GM12801 (cell line): ENCODE results near the gene BHMT2.

ENCODE experiments used
- TF ChIP-seq, protein P1 (sequence below): IDR thresholded peaks from one replicate; pipeline ENCODE4 v1.5.1; 2011; ENCODE audit warnings: control low read depth; ENCODE audit not compliant: insufficient read length; ENCODE audit errors: extremely low read depth

Gene BHMT2

DNA sequence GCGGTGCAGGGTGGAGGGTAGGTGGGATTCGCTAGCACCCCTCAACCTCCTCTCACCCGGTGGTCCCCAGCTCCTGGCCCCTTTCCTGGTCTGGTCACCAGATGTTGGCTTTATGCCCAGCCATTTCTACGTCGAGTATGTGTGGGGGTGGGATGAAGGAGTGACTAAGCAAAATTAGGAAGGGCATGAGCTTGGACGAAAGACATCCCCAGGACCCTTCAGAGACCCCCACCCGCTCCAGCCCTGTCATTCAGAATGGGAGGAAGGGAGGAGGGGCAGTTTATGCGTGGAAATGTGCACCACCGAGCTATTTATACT is 742 bp downstream of the BHMT2 start:
- TF ChIP-seq, protein P1, sequence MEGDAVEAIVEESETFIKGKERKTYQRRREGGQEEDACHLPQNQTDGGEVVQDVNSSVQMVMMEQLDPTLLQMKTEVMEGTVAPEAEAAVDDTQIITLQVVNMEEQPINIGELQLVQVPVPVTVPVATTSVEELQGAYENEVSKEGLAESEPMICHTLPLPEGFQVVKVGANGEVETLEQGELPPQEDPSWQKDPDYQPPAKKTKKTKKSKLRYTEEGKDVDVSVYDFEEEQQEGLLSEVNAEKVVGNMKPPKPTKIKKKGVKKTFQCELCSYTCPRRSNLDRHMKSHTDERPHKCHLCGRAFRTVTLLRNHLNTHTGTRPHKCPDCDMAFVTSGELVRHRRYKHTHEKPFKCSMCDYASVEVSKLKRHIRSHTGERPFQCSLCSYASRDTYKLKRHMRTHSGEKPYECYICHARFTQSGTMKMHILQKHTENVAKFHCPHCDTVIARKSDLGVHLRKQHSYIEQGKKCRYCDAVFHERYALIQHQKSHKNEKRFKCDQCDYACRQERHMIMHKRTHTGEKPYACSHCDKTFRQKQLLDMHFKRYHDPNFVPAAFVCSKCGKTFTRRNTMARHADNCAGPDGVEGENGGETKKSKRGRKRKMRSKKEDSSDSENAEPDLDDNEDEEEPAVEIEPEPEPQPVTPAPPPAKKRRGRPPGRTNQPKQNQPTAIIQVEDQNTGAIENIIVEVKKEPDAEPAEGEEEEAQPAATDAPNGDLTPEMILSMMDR: no peak

DNA sequence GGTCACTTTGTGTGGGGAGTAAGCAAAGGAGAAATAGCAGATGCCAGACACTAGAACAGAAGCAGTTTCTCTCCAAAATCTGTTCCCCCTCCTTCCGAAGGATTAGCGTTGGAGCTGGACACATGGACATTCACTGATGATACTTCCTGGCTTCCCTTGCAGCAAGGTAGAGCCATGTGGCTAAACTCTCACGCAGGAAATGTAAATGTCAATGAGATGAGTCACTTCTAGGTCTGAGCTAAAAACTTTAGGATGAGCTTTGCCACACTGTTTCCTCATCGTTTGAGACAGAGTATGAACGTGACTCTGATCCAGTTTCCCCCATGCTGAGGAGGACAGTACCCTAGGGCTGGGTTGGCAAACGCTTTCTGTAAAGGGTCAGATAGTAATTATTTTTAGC is 5.1 kb downstream of the BHMT2 start:
- TF ChIP-seq, protein P1: no peak

DNA sequence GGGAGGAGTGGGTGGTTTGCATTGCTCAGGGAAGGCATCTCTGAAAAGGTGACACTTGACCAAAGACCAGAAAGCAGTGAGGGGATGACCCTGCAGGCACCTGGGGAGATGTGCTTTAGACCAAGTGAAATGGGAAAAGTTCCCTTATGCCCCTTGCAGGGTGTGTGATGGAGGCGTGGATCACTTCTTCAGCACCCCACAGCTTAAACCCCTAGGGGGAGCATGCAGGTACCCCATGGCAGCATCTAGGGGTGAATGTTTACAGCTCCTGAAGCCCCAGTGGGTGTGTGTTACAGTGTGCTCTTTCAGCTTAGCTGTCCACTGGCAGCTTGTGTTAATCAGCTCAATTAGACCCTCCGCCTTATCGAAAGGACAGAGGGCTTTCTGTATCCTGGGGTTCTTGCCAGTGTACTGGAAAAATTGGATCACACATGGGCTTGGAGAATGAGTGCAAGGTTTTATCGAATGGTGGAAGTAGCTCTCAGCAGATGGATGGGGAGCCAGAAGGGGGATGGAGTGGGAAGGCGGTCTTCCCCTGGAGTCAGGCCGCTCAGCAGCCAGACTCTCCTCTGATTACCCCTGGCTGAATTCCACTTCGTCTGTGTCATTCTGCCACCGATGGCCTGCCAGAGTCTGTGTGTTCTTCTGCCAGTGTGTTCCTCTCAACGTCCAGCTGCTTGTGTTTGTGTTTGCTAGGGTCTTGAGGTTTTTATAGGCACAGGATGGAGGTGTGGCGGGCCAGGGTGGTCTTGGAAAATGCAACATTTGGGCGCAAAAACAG is 6.3 kb downstream of the BHMT2 start:
- TF ChIP-seq, protein P1: no peak

DNA sequence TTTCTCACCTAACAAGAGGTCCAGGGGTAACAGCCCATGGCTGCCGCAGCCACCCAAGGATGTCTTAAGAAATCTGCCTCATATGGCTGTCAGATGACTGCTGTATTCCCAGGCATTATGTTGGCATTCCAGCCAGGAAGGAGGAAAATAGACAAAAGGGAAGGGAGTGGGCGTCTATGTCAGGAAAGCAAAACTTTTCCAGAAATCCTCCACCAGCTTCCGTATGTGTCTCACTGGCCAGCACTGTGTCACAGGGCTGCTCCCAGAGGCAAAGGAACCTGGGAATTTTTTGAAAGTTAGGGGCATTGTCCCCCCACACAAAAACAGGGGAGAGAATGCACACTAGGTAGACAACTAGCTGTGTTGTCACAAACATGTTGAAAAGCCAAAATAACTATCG is 7.3 kb downstream of the BHMT2 start:
- TF ChIP-seq, protein P1: no peak

DNA sequence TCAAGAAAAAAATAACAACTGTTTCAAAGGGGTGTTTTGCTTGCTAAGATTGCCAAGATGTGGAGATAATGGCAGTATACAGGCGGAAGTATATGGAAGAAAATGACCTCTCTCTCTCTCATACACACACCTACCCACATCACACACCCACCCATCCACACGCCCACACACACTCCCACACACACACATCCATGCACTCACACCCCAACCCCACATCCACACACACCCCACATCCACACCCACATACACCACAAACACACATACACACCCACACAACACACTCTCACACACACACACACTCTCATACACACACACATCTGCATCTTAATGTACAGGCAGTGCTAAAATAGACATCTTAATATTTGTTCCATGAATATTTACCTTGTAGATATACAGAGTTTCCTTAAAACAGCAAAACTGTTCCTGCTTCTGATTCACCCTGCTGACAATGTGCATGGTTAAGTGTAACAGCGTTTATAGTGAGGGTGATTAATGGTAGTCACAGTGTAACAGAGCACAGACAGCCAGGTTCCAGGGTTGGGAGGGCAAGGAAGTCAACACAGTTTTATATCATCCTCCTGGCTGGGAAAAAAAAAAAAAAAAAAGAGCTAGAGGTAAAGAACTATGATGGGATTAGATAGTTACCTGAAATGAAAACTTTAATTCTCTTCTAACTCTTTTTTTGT is 8.3 kb downstream of the BHMT2 start:
- TF ChIP-seq, protein P1: no peak

DNA sequence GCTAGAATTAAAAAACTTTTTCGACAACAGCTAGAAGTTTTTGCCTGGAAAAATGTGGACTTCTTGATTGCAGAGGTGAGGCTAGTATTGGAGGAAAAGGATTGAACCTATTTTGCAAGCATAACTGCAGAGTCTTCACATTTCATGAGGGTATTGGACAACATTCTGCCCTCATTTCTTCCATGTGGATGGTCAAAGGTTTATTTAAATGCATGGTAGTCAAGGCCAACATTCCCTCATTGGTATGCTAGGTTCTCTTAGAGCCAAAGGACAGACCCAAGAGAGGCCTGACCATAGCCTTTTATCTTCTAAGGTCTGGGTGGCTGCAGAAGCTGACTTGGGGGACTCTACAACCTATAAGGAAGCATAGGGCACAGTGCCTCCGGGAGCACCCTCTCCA is 11.2 kb downstream of the BHMT2 start:
- TF ChIP-seq, protein P1: no peak

DNA sequence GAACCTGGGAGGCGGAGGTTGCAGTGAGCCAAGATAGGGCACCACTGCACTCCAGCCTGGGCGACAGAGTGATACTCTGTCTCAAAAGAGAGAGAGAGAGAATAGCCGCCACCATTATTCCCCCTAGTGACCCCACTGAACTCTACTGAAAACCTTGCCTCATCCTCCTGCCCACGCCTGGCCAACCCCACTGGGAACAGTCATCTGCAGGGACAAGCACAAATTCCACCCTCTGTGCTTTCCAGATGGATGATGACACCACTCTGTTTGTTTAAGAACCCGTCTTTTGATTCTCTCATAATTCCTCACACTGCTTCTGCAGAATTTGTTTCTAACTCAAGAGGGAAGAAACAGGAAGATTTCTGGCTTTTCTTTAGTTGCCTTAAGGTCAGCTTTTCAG is 12.2 kb downstream of the BHMT2 start:
- TF ChIP-seq, protein P1: no peak
